Inferior parietal cortex (tissue), 1 donor: ENCODE measurements around the gene DOCK2.
"Not testable (repeated sequence)": the region's sequence is repeated elsewhere in the genome, so short reads cannot be mapped to it uniquely, and the experiment has no call there.

ENCODE experiments used
- DNase-seq: peaks from one replicate; pipeline ENCODE4 v3.0.0-alpha.2; 2016; ENCODE audit errors: extremely low spot score

DOCK2 gene

GRCh38 chr5:169637549-169638121 lies 560 bp downstream of the DOCK2 start:
- no peak for DNase-seq

GRCh38 chr5:169641253-169641652 lies 4.2 kb downstream of the DOCK2 start:
- DNase-seq, result no peak

DNA sequence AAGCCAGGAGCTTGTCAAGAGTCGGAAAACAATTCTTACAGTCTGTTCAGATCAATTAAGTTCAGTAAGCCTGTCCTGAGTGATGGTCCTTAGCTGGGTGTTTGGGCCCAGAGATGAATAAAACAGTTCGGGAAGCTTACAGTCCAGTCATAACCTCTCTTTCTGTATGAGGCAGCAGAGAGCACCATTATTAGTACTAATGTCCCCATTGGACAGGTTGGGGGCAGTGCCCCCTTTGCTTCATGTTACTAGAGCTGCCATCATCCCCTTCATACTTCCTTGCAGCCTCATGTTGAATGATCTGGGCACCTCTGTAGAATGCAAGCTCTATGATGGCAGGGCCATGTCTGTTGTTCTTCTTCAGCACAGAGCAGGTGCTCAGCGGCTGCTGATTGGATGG lies 9.8 kb downstream of the DOCK2 start:
- no peak for DNase-seq

- DNase-seq, result no peak
Observed at GRCh38 chr5:169647566-169647965, 10.5 kb downstream of the DOCK2 start.

GRCh38 chr5:169648725-169649310 lies 11.7 kb downstream of the DOCK2 start:
- no peak for DNase-seq

DNA sequence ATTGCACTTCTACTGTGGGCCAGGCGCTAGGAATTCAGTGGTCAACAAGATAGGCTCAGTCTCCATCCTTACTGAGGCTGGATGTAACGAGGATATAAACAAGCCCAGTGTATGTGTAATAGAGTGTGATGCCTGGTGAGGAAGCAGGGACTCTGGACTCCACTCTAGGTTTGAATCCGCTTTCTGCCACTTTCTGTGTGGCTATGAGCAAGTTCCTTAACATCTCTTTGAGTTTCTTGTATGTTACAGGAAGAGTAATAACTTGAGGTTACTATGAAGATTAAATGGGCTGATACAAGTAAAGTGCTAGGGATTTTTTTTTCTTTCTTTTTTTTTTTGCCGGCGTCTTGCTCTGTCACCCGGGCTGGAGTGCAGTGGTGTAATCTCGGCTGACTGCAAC lies 12.4 kb downstream of the DOCK2 start:
- DNase-seq, result no peak

- no peak for DNase-seq
Observed at GRCh38 chr5:169650701-169651331, 13.7 kb downstream of the DOCK2 start.

DNA sequence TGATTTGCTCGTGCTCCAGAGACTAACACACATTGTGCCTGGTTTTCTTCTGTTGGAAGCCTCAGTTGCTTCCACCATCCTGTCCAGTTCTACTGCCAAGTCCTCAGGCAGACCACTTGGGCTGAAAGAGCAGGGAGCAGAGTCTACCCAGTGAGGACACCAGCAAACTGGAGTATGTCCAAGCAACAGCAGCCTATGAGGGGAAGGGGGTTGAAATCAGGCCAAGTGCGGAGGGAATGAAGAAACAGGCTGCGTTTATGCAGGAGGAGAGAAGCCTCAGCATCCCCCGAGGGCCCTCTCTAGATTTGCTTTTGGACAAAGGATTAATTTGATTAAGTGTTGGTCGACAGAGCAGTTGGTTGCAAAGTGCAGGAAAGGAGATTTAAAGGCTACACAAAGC lies 14.5 kb downstream of the DOCK2 start:
- DNase-seq, result no peak

- DNase-seq, result no peak
Observed at GRCh38 chr5:169652057-169652456, 15.0 kb downstream of the DOCK2 start.

GRCh38 chr5:169653091-169653490 lies 16.0 kb downstream of the DOCK2 start:
- DNase-seq, result no peak

DNA sequence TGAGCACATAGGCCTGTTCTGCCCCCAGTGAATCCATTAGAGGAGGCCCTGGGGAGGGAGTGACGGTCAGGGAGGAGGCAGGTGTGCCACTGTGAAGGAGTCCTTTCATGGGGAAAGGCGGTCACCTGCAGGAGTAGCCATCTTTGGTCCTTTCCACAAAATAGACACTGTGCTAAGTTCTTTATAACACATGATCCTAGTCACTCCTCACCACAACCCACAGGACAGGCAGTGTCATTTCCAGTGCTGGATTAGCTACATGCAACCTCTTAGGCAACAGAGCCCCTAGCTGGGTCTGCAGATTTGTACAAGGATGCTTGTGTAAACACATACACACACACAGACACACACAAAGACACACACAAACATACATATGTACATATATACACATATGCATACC lies 18.3 kb downstream of the DOCK2 start:
- no peak for DNase-seq

- DNase-seq, result no peak
Observed at GRCh38 chr5:169656125-169656901, 19.2 kb downstream of the DOCK2 start.

DNA sequence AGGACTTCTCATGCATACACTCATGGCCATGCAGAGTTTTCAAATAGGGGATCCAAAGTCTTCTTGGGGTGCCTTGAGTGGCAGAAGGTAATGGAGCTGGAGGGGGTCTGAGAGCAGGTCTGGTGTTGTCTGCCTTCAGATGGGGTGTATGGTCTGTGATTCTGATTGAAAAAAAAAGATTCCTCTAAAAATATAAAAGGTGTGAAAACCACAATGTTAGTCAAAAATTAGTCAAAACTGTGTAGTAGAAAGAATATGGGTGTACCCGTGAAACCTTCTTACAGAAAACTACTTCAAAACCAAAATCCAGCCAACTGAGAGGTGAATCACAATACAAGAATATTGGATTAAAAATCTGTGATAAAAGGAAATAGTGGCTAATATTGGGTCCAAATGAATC lies 20.1 kb downstream of the DOCK2 start:
- no peak for DNase-seq

- not testable (repeated sequence) for DNase-seq
Observed at GRCh38 chr5:169662451-169662850, 25.4 kb downstream of the DOCK2 start.

DNA sequence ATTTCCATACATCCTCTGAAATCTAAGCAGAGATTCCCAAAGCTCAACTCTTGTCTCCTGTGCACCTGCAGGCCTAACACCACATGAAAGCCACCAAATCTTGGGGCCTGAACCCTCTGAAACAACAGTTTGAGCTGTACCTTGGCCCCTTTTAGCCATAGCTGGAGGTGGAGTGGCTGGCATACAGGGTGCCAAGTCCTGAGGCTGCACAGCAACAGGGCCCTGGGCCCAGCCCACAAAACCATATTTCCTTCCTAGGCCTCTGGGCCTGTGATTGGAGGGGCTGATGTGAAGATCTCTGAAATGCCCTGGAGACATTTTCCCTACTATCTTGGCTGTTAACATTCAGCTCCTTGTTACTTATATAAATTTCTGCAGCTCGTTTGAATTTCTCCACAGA lies 26.5 kb downstream of the DOCK2 start:
- DNase-seq, result no peak

- DNase-seq, result no peak
Observed at GRCh38 chr5:169666365-169666764, 29.3 kb downstream of the DOCK2 start.

GRCh38 chr5:169667896-169668674 lies 31.0 kb downstream of the DOCK2 start:
- DNase-seq, result no peak

GRCh38 chr5:169668732-169669131 lies 31.7 kb downstream of the DOCK2 start:
- DNase-seq, result no peak

- DNase-seq, result no peak
Observed at GRCh38 chr5:169670769-169671525, 33.9 kb downstream of the DOCK2 start.

DNA sequence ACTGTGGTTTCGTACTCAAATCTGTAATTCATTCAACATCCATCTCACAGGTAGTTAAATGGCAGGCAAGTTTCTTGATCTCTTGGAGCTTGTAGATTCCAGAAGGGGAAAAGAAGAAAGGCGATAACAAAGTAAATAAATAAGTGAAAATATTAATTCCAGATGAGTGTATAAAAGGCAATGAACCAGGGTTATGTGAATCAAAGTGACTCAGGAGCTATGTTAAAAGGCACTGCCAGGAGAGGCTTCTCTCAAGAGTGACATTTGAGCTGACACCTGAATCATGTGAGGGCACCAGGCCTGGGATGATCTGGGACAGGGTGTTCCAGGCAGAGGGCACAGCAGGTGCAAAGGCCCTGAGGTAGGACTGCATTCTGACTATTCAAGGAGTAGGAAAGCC lies 45.0 kb downstream of the DOCK2 start:
- no peak for DNase-seq

DNA sequence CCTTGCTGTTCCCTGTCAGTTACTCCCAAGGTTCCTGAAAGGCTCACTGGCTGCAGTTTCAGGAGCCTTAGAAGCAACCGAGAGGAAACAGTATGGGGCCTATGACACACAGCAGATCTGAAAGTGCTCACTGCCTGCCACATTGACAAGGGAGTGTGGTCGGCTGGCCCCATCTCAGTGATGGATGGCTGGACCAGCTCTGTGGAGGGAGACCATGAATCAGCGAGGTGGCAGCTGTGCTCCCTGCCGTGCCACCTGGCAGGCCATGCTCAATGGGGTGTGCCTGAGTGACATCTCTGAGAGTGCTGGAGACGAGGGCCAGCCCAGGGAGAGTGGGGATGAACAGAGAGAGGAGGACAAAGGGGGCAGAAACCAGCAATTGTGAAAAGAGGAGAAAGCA lies 49.1 kb downstream of the DOCK2 start:
- no peak for DNase-seq
